RWPE1 (cell line): ENCODE data around the gene NOP56.

Experiments used
- CTCF ChIA-PET: fragments of 350-600 bp; sonication (Branson Sonifier 250); formaldehyde crosslinking; extraction: SDS; loops from one replicate; lab custom pipeline; 2021; lab: Yijun Ruan, JAX
- POLR2A ChIA-PET: fragments of 400-600 bp; formaldehyde crosslinking; extraction: SDS; loops from one replicate; lab custom pipeline; 2020; ENCODE audit warnings: antibody characterized with exemption; ENCODE audit not compliant: low non-redundant PET; lab: Yijun Ruan, JAX
- DNase-seq: peaks from one replicate; pipeline ENCODE4 v3.0.0; 2012; ENCODE audit warnings: low spot score
- H3K27ac ChIP-seq: fragments of 450-650 bp; 2 replicates; pipeline ENCODE4 v1.5.1; 2017
- TF ChIP-seq, protein P1 (sequence below): fragments of 450-650 bp; conservative IDR thresholded peaks from 2 replicates; pipeline ENCODE4 v1.5.1; 2017; ENCODE audit warnings: low read depth, mild to moderate bottlenecking

NOP56 gene

DNA sequence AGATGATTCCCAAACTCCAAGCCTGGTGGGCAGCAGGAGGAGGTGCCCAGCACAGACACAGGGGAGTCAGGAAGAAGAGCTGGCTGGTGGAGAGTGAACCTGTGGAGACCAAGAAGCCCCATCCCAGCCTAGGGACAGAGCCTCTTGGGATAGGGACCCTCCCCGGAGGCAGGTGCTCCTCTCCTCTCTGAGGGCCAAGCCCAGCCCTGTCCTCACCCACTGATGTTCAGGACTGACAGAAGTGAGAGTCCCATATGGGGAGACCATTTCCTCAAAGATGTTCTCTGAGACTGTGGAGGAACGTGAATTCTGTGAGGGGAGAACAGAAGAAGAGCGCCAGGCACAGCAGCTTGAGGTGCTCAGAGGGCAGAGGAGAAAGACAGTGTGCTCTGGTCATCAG is 37.8 kb downstream of the NOP56 start:
- H3K27ac ChIP-seq, result no peak overlapping the region
- DNase-seq, result no peak
- ChIA-PET POLR2A (no interaction called here), CTCF (interaction anchor here (0.5 kb wide), 2 partner anchors 236 to 266 kb away, joined by 3 to 8 read pairs; no protein-coding TSS in a partner anchor)
- TF ChIP-seq, protein P1, sequence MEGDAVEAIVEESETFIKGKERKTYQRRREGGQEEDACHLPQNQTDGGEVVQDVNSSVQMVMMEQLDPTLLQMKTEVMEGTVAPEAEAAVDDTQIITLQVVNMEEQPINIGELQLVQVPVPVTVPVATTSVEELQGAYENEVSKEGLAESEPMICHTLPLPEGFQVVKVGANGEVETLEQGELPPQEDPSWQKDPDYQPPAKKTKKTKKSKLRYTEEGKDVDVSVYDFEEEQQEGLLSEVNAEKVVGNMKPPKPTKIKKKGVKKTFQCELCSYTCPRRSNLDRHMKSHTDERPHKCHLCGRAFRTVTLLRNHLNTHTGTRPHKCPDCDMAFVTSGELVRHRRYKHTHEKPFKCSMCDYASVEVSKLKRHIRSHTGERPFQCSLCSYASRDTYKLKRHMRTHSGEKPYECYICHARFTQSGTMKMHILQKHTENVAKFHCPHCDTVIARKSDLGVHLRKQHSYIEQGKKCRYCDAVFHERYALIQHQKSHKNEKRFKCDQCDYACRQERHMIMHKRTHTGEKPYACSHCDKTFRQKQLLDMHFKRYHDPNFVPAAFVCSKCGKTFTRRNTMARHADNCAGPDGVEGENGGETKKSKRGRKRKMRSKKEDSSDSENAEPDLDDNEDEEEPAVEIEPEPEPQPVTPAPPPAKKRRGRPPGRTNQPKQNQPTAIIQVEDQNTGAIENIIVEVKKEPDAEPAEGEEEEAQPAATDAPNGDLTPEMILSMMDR, result no peak

DNA sequence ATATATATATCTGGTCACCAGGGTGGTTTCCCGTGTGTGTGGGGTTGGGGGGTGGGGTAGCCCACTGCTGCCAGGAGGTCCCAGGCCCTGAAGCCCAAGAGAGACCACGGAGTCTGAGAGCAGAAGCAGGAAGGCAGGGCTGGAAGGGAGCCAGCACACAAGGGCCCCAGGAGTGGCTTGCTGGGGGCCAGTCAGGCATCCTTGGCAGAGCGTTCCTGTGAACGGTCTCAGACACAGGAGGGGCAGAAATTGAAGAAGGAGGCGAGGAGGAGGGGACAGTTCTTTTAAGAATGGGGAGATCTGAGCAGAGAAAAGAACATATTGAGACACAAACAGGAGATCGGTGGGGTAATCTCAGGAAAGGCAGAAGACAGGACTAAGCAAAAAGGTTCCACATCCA is 38.3 kb downstream of the NOP56 start:
- TF ChIP-seq, protein P1, result no peak
- DNase-seq, result no peak
- H3K27ac ChIP-seq, result no peak overlapping the region
- CTCF ChIA-PET, result interaction anchor here (0.5 kb wide), 2 partner anchors 236 to 266 kb away, joined by 3 to 8 read pairs; no protein-coding TSS in a partner anchor
- POLR2A ChIA-PET, result no interaction called here

DNA sequence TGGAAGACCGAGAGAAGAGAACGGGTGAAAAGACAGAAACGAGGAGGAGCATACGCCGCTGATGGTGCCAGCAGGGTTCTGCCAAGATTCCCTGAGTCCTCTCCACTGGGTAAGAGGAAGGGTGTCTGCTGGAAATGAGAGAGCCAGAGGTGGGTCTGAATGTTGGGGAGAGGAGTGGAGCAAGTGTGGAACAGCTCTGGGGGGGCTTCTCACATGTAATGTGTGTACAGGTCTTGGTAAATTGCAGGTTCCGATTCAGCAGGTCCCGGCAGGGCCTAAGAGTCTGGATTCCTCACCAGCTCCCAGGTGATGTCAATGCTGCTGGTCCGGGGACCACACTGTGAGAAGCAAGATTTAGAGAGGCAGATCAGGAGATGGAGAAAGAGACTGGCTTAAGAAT is 38.7 kb downstream of the NOP56 start:
- peak overlapping the region; percentile 61; the same call in 1 of the 2 replicates for H3K27ac ChIP-seq
- TF ChIP-seq, protein P1, result no peak
- DNase-seq, result no peak
- CTCF ChIA-PET, result no interaction called here
- POLR2A ChIA-PET, result no interaction called here

DNA sequence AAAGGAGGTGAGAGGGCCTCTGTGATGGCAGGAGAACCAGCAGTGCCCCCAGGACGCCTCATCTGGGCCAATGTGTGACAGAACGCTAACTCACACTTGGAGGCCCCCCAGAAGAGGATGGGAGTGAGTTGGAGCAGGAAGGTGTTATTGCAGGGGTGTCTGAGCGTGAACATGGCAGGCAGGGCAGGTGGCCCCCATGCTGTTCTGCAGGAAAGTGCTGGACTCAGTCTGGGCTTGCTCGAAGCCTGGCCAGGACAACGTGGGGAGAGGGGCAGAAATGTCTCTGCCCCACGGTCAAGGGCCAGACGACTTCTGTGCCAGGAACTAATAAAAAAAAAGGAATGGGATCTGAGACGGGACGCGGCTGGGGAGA is 39.2 kb downstream of the NOP56 start:
- DNase-seq, result no peak
- TF ChIP-seq, protein P1, result no peak
- H3K27ac ChIP-seq, result peak overlapping the region; percentile 61
- CTCF ChIA-PET, result no interaction called here
- POLR2A ChIA-PET, result interaction anchor here (0.7 kb wide), 1 partner anchor 27 kb away, joined by 3 read pairs; the partner anchor contains the start of gene IDH3B

DNA sequence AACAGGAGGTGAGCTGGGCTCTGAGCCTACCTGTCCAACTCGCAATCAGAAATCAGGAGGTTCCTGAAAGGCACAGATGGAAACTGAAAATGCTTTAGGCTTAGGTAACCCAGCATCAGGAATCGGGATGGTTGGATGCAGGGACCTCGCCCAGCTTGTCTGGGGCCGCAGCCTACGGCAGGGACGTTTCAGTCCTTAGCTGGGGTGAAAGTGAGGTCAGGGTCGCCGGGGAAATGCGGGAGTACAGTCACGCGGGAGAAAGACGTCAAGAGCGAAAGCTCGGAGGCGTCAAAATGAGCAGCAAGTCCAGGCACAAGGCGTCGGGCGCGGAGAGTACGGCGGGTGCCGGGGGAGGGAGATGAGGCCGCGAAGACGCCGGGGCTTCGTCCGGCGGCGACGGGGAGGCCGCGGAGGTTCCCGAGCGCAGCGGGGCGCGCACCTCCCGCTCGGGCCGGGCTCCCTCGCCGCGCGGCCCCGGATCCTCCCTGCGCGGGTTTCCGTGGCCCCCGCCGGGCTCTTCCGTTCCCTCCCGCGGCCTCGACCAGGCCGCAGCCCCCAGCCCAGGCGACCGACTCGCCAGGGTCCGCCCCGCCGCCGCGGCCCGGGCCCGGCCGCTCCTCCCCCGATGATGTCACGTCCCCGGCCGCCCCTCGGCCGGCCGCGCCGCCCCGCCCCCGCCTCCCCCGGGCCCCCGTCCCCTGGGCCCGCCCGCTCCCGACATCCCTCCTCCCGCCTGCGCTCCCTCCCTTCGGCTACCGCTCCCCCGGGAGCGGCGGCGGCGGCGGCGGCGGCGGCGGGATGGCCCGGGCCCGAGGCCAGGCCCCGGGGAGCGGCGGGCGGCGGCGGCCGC is 39.8 kb downstream of the NOP56 start, which contains the start of gene EBF4:
Gene EBF4, plus strand, starts transcription at position 745 of the 850 bp plus-strand sequence. CDS start 866 bp downstream, outside the sequence.
- POLR2A ChIA-PET, result interaction anchor here (0.7 kb wide), 1 partner anchor 28 kb away, joined by 3 read pairs; the partner anchor contains the start of gene IDH3B
- DNase-seq, result peak; percentile 54
- peak within 1 kb of the TSS; percentile 61 for H3K27ac ChIP-seq
- TF ChIP-seq, protein P1, result no peak
- CTCF ChIA-PET, result no interaction called here

DNA sequence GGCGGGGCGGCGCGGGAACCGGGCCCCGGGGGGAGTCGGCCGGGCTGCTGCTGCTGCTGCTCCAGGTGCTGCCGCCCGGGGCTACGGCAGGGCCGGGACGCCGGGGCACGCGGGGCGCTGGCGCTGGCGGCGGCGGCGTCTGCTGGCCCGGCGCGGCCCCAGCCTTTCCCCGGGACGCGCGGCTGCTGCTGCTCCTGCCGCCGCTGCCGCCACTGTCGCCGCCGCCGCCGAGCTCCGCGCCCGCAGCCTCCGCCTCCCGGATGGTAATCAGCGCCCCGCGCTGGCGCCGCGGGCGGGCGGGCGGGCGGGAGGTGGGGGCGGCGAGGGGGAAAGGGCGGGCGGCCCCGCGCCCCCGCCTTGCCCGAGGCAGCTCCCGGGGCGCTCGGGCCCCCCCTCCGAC is 40.5 kb downstream of the NOP56 start:
- DNase-seq, result no peak
- TF ChIP-seq, protein P1, result no peak
- POLR2A ChIA-PET, result no interaction called here
- peak overlapping the region; percentile 61 for H3K27ac ChIP-seq
- CTCF ChIA-PET, result interaction anchor here (0.6 kb wide), 1 partner anchor 1317 kb away, joined by 3 read pairs; no protein-coding TSS in a partner anchor
